GM18502 (cell line): ENCODE data around the gene CAPN15.

Experiments
- ATAC-seq: cut with Tn5 transposase; IDR thresholded peaks from one replicate; pipeline ENCODE4 v1.9.1; 2021; ENCODE audit warnings: mild to moderate bottlenecking; ENCODE audit not compliant: unreplicated experiment, poor library complexity

Gene CAPN15

GRCh38 chr16:574021-574760 lies 46.7 kb downstream of the CAPN15 start:
- ATAC-seq, result no peak

GRCh38 chr16:575354-576196 lies 48.1 kb downstream of the CAPN15 start:
- no peak for ATAC-seq

GRCh38 chr16:576197-576822 lies 48.8 kb downstream of the CAPN15 start:
- no peak for ATAC-seq

- ATAC-seq, result no peak
These were observed 49.3 kb downstream of the CAPN15 start for GRCh38 chr16:576823-577201.

- ATAC-seq, result no peak
These were observed 50.3 kb downstream of the CAPN15 start for GRCh38 chr16:577796-578195.

GRCh38 chr16:578232-578869 lies 50.8 kb downstream of the CAPN15 start:
- ATAC-seq, result no peak

- ATAC-seq, result no peak
These were observed 51.4 kb downstream of the CAPN15 start for GRCh38 chr16:578870-579405.

- ATAC-seq, result no peak
These were observed 52.8 kb downstream of the CAPN15 start for GRCh38 chr16:580141-580945.

GRCh38 chr16:580946-581498 lies 53.5 kb downstream of the CAPN15 start:
- ATAC-seq, result no peak

- no peak for ATAC-seq
These were observed 54.7 kb downstream of the CAPN15 start for GRCh38 chr16:582218-582613.

- no peak for ATAC-seq
These were observed 55.3 kb downstream of the CAPN15 start for GRCh38 chr16:582614-583331.

GRCh38 chr16:583470-583814 lies 55.9 kb downstream of the CAPN15 start:
- no peak for ATAC-seq

- ATAC-seq, result no peak
These were observed 56.5 kb downstream of the CAPN15 start for GRCh38 chr16:583815-584591.

- no peak for ATAC-seq
These were observed 57.8 kb downstream of the CAPN15 start for GRCh38 chr16:585351-585750.

- ATAC-seq, result no peak
These were observed 58.6 kb downstream of the CAPN15 start for GRCh38 chr16:586047-586644.

- ATAC-seq, result no peak
These were observed 59.4 kb downstream of the CAPN15 start for GRCh38 chr16:586645-587590.

- ATAC-seq, result no peak
These were observed 61.1 kb downstream of the CAPN15 start for GRCh38 chr16:588639-588888.
